GM18502 (cell line): ENCODE data around the gene OBSL1.
A peak's percentile ranks its signal among the peaks of the same experiment; 100 is the strongest.

ENCODE experiments used
- ATAC-seq: cut with Tn5 transposase; IDR thresholded peaks from one replicate; pipeline ENCODE4 v1.9.1; 2021; ENCODE audit warnings: mild to moderate bottlenecking; ENCODE audit not compliant: unreplicated experiment, poor library complexity

The OBSL1 gene

DNA sequence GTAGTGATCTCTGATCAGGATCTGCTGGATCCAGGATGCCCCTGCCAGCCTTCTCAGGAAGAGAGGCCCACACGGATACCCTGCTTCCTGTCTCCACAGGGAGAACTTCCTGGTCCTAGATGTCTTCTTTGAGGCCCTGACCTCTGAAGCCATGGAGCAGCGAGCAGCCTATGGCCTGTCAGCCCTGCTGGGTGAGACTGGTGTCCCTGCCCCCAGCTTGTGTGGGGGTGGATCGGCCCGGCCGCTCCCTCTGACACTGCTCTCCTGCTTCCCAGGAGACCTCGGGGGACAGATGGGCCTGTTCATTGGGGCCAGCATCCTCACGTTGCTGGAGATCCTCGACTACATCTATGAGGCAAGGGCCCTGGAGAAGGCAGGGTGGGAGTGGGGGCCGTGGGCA, 34.4 kb downstream of the OBSL1 start:
- ATAC-seq: no peak

DNA sequence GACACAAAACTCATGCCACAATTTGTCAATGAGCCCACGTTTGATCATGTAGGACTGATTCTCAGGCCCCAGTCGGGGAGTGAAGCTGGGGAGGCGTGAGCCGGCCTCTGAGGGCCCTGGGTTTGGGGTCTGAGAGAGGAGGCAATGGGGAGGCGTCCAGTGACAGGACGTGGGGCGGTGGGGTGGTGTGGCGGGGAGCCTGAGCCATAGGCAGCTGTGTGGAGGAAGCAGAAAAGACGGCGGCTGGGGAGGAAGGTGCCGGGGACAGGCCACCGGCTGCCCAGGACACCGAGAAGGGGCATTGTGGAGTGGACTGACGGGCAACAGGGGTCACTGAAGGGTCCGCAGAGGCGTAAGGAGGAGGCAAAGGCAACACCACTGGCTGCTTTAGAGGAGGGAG, 34.9 kb downstream of the OBSL1 start:
- no peak for ATAC-seq

DNA sequence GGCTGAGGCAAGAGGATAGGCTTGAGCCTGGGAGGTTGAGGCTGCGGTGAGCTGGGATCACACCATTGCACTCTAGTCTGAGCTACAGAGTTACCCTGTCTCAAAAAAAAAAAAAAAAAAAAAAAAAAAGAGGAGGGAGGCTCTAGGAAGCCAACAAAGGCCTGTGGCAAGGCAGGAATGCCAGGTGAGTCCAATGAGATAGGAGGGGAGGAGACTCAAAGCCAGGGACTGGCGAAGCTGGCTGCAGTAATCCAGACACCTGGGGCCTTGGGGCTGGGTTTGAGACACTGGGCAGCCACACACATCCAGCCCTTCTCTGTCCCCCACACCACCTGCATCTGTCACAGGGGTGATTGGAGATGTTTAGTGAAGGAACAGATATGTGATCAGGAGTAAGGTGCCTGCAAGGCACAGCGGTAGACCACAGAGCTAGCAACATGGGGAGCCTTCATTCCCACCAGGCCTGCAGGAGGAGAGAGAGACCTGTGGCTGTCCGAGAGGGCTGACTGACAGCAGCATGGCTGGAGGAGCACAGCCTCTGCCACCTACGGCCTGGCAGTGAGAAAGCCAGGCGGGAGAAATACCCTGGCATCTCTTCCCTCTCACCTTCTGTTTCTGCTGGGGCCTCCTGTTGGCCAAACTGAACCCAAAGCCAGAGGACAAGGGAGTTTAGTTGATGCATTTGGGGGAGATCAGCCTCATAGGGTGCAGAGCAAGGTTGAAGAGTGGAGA, 37.2 kb downstream of the OBSL1 start:
- ATAC-seq: no peak

DNA sequence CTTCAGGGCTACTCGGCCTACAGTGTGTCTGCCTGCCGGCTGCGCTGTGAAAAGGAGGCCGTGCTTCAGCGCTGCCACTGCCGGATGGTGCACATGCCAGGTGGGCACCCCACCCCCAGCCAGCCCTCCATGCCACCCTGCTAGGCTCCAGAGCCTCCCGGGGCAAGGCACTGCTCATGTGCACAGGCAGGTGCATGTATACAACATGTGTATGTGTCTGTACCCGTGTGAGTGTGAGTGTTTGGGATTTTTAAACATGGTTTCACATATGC, 39.0 kb downstream of the OBSL1 start:
- ATAC-seq: no peak

DNA sequence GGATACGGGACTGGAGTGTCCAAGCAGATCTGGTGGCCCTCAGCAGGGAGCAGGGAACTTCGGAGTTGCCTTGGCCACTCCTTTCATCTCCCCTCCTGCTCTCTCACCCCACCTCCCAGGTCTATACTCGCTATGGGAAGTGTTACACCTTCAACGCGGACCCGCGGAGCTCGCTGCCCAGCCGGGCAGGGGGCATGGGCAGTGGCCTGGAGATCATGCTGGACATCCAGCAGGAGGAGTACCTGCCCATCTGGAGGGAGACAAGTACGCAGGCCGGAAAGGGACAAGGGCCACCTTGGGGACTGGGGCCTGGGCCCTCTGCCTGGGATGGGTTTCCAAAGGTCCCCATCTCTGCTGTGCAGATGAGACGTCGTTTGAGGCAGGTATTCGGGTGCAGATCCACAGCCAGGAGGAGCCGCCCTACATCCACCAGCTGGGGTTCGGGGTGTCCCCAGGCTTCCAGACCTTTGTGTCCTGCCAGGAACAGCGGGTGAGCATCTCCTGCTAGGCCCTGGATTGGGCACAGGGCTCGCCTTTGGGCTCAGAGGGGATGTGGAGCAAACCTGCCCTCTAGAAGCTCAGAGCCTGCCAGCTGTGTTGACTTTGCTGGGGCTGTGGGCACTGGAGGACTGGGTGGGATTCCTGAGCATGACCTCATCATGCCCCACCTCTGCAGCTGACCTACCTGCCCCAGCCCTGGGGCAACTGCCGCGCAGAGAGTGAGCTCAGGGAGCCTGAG, 39.5 kb downstream of the OBSL1 start:
- no peak for ATAC-seq

DNA sequence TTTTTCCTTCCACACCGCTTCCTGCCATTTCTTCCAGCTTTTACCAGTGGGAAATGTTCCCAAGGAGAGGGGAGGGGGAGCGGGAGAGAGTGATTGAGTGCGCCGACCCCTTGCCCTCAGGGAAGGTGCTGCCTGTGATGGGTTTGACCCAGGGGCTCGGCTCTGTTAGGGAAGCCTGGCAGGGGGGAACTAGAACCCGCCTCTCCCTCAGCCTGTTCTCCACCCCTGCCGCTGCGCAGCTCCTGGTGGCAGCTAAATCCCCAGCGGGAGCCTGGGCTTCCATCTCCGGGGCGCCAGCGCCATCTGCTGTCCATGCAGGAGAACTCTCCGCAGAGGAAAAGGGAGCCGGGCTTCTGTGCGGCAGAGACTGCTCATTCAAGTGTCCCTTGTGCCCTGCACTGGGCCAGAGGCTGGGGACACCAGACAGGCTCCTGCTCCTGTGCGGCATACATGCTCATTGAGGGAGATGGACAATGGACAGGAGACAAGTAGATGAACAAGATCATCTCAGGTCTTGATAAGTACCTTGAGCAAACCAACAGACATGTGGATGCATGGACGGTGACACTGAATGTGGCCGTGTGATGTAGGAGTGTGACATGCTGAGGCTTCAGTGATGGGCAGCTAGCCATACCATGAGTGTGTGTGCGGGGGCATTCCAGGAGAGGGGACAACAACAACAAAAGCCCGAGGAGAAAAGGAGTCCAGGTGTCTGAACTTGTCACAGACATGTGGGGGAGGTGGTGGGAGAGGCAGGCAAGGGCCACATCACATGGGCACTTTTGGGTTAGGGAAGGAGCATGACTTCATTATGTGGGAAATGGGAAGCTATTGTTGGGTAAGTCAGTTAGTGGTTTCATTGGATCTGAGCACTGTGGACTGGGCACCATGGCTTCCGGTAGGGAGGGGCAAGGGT, 41.0 kb downstream of the OBSL1 start:
- ATAC-seq: peak; percentile 91

DNA sequence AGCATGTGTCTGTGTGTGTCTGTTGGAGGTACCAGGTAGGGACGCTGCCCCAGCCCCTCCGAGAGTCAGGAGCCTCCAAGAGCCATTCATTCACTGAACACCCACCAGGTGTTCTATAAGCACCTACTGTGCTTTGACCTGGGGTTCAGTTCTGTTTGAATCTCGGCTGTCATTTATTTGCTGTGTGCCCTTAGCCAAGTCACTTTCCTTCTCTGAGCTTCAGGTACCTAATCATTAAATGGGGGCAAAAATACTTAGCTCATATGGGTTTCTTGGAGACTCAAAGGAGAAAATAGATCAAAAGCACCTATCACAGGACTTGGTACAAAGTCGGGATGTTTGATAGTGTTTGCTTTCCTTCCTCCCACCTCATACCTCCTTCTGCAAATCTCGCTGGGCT, 43.9 kb downstream of the OBSL1 start:
- no peak for ATAC-seq

DNA sequence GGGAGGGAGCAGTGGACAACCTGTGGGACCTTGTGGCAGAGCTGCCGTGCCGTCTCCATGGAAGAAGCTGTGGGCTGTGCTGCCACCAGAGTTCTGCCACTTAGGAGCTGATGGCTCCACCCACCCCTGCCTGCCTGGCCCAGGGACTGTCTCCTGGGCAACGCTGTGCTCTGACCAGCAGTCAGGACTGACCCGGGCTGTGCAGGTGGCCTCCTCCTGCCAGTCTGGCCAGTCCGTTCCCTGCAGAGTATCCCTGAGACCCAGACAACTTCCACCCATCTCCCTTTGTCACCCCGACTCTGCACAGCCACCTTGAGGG, 44.3 kb downstream of the OBSL1 start:
- ATAC-seq: no peak

DNA sequence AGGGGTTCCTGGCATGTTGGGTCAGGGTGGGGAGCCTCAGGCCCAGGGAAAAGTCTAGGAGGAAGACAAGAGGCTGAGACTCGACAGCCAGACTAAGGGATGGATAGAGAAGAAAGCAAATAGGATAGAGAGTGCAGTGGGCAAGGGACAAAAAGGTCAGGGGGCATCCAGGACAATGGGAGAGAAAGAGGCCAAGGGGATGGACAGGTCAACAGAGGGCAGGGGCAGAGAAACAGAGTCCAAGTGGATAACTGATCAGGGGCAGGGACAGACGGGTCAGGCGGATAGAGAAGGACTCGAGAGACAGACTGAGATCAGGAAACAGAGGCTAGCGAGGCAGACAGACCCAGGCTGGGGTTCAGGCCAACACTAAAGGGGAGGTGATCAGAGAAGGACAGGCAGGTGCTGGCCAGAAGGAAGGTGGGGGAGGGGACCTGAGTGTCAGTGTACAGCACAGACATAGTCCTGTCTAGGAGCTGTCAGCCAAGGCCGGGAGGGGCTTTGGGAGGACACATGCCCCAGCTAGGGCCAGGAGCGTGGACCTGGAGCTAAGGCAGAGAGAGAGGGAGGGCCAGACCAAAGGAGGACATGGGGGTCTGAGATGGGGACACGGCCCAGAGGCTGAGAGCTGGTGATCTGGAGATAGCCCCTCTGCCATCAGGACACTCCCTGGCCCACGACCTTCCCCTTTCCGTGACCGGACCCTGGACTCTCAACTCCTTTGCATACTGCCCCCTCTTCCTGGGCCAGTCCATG, 44.8 kb downstream of the OBSL1 start:
- ATAC-seq: no peak

DNA sequence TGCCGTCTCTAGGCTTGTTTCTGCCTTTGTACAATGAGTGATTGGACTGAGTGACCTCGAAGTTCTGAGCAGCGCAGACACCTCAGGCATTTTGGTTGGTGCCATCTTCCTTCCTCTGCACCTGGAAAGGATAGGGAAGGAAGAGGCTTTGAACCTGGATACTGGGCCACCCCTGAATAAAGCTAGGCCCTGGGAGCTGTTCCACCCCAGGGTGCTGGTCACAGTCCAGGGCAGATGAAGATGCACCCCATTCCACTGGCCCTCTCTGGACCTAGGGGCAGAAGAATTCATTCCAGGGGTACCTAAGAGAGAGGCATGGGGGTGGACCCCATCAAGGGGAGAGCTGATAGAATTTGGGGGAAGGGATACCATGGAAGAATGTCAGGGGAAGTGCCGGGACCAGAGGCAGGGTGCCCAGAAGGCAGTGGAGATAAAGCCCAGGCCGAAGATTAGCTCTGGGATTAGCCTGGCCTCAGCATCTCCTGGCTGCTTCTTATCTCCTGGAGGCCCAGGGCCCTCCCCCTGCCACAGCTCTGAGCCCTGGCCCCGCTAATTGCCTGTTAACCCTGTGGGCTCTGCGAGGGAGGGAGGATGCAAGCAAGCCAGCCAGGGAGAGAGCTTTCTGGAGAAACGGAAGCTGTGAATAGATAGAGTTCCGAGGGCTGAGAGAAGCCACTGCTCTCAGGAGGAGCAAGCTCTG, 45.7 kb downstream of the OBSL1 start:
- no peak for ATAC-seq

DNA sequence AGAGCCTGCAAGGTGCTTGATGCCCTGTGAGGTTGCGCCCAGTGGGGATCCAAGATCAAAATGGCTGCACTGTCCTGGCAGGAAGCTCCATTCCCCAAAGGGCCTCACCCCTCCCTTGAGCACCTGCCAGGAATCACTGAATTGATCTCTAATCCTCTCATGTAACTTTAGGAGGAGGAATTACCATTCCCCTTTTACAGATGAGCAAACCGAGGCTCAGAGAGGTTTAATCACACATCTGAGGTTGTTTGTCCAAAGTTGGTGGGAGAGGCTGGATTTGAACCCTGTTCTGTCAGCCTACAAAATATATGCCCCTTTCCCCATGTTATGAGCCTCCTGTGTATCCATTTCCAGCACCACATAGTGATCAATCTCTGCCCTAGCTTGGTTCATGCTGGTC, 46.5 kb downstream of the OBSL1 start:
- no peak for ATAC-seq

DNA sequence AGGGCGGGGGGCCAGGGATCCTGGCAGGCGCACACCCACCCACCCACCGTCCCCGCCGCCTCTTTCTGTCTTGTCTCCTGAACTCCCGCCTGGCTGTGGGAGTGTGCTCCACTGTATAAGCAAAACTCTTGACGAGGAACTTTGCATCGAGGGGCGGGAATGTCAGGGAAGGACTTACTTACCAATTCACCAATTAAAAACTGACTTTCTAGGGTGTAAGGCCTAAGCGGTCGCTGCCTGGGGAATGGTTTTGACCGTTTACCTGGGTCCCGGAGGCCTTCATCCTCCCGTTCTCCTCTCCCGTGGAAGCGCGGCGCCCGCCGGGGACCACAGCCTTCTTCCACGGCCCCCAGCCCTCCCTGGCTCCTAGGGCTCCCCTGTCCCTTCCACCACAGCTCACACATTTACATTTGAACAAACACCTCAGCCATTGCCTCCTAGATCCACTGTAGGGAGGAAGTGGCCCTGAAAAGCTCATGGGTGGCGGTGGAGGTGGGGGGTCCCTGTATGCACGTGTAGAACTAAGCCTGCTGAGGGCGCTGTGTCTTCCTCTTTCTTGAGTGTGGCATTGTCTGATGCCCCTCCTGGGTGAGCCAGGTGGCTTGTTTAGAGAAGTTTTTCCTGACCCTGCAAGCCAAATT, 48.2 kb downstream of the OBSL1 start:
- ATAC-seq: no peak

DNA sequence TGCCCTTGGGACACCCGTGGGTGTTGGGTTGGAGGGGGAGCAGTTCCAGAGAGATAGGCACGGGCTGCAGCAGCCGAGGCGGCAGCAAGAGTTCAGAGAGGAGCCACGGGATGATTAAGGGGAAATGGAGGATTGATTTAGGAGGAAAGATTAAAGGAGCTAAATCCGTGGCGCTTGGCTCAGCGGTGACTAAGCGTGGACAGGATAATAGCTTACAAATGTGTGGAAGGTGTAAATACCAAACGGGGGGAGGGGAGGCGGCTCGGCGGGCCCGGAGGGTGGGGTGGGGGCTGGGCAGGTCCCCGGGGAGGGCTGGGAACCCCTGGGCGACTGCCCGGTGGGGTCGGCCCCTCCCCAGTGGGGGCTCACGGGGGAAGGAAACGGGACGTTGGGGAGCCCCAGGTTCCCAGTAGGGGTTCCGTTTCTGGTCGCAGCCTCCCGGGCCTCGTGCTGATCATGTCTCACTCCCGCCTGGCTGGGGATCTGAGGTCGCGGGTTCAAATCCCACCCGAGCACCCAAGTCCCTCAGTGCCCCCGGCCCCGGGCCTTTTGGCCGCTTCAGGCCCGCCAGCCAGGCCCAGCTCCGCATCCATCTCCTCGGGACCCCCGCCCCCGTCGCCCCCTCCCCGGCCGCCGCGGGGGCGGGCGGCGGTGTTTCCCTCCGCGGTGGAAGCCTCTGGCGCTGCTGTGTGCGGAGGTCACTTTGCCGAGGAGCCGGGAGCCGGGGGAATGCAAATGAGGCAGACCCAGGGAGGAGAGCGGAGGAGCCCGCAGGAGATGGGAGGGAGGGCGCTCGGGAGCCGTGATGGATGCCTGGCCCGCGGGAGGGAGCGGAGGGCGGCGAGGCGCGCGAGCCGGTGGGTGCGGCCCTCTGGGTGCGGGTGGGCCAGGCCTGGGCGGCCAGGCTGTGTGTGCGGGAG, 49.0 kb downstream of the OBSL1 start:
- ATAC-seq: no peak

DNA sequence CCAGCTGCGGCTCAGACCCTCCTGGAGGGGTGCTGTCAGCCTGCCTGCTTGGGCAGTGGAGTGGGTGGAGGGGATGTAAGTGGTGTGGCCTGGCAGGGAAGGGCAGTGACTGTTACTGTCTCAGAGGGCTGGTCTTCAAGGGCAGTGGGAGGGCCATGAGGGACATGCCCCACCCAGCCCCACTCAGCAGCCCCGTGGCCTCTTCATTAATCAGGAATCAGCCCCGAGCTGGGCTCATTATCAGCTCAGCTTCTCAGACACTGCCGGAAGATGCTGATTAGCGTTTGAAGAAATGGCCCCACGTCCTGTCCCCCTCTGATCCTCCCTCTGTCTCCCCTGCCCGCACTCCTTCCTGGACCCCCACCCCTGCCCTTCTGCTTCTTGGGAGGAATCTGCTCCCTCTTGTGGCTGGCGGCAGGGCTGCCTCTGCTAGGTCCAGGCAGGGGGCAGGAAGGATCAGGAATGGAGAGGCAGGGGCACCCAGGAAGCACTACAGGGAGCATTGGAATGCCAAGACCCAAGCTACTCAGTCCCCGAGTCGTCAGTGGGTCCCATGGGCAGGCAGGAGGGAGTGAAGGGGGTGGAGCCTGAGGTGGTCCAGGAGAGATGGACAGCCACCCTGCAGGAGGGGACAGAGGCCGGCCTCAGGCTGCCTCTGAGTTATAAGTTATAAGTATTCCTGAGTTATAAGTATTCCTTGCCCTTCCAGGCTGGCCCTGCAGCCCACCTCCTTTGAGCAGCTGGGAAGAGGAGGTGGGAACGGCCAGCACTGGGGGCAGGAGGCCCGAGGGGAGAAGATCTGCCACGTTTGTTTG, 50.1 kb downstream of the OBSL1 start:
- no peak for ATAC-seq

DNA sequence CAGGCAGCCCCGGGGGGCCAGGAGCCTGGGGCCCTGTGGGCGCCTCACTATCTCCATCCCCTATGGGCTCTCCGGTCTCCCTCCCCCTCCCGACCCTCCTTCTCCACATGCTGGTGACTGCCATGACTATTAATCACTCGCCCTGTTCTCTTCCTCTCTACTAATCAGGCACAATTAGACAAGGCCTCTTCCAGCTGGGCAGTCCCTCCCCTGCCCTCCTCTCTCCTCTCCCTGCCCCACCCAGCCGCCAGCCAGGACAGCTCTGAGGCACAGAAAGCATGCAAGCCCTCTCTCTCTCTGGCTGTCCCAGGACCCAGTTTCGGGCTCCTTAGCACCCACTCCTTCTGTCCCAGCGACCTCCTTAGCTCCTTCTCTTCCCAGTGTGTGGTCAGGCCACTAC, 51.3 kb downstream of the OBSL1 start:
- no peak for ATAC-seq

DNA sequence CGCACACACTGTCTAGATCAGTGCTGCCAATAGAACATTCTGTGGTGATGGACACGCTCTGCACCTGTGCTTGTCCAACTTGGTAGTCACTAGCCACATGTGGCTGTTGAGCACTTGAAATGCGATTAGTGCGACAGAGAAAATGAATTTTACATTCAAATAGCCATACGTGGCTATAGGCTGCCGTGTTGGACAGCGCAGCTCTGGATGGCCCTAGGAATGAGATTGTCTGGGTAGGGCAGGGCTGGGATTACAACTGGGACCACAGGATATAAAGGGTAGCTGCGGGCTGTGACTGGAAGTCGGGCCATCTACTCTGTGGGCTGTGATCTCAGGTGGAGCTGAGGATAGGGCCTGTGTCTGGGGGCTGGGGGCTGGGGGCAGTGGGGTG, 51.8 kb downstream of the OBSL1 start:
- ATAC-seq: no peak

DNA sequence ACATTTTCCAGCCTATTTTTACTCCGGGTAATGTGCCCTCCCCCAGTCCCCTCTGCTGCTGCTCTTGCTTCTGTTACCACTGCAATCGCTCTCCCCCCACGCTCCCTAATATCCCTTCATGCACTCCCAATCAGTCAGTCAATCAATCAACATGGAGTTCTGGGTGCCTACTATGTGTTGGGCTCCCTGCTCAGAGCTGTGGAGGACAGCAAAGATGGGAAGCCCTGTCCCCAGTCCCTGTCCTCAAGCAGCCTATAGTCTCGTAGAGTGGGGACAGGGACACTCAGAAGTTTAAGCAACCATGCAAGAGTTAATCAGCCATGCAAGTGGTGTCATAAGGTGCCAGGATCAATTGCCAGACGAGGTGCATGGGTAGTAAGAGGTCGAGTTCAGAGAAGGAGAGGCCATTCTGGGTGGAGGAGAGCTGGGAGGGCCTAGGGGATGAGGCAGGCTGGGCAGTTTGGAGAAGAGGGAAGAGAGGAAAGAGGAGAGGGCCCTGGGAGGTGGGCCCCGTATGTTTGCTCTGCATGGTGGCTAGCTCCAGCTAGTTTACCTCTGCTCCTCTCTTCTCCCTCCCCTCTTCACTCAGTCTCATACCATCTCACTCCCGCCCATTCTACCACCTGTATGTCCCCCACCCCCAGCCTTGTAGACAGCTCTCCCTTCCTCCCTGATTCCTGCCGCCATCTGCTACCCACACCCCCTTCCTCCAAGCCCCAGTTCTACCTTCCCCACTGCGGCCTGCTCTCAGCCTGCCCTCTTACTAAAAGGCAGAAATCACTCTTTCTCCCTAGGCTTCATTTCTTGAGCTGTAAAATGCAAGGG, 53.2 kb downstream of the OBSL1 start:
- ATAC-seq: no peak
